ENCODE measurements around the gene KLHL14. TPM values are rescaled to one million over a fixed set of nuclear protein-coding genes. Genes with fewer than 3 reads are reported as not detected.

The KLHL14 gene
- total RNA-seq, 1 experiment from 2014 or later = not detected

DNA sequence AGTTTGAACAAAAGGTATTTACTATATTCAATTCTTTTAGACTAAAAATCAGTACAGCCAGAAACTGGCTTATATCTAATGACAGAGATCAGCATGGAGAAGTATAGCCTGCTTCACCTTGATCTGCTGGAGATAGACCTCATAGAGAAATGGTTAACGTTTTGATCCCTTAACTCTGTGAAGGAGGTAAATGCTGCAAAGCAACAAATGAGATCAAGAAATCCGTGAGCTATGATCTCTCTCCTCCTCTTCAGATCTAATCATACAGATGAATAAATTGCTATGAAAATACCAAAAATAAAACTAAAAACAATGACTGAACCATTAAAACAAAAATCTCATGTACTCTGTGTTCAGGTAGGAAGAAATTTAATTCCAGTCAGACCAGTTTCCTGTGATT lies 42.8 kb downstream of the KLHL14 start:
- Histone ChIP-seq H3K4me2 (ENCODE audit: low read length) (no peak overlapping the region), H3K79me2 (ENCODE audit: insufficient read depth, low read length) (no peaks in the 10 kb centered on the region), H3K27ac (ENCODE audit: low read depth, low read length) (no peak overlapping the region), H3K4me3 (replicated peaks in 1 of 2; ENCODE audit: low read depth in 1 of 2, low read length in 2 of 2) (no peak overlapping the region), H3K9ac (ENCODE audit: low read length) (no peak overlapping the region), H3K27me3 (ENCODE audit: insufficient read depth, low read length) (no peaks in the 10 kb centered on the region), H3K36me3 (ENCODE audit: control insufficient read depth in 1 of 2, insufficient read depth in 2 of 2, low read length in 2 of 2) (no peaks in the 10 kb centered on the region), H2AFZ (ENCODE audit: low read depth, low read length, poor library complexity, severe bottlenecking) (no peak overlapping the region), H3K4me1 (ENCODE audit: control insufficient read depth in 1 of 2, insufficient read depth in 2 of 2, low read length in 2 of 2) (no peaks in the 10 kb centered on the region), H3K9me2 (ENCODE audit: insufficient read depth) (no peaks in the 10 kb centered on the region), H4K20me1 (ENCODE audit: insufficient read depth) (no peaks in the 10 kb centered on the region), H3K9me3 (ENCODE audit: control insufficient read depth in 1 of 2, insufficient read depth in 1 of 2, low read depth in 1 of 2, low read length in 2 of 2) (no peaks in the 10 kb centered on the region)
- RAD21 ChIA-PET (ENCODE audit: low non-redundant PET in 1 of 2, low total read pairs in 2 of 2, uncharacterized antibody in 2 of 2, unreplicated experiment in 2 of 2) = no interaction called here
- no peak for DNase-seq (ENCODE audit: low read depth, low spot score)
- TF ChIP-seq ELF1 (IDR thresholded peaks at IDR 0.05; ENCODE audit: borderline replicate concordance, low read depth) (no peak), ZNF274 (IDR thresholded peaks at IDR 0.05; ENCODE audit: low read depth, low read length) (no peak), RAD21 (IDR thresholded peaks at IDR 0.05; ENCODE audit: low read depth) (no peak), ZFX (IDR thresholded peaks at IDR 0.05) (no peak), TCF7L2 (IDR thresholded peaks at IDR 0.05; ENCODE audit: borderline replicate concordance, extremely low read depth, insufficient read depth, insufficient read length) (no peak)
- ATAC-seq = no peak
- intact Hi-C loops (cut with micrococcal nuclease) = no loop called here
- POLR2A ChIA-PET = no interaction called here
- CTCF ChIA-PET = no interaction called here
- no TSS peak for BruUV-seq (replicated peaks)

DNA sequence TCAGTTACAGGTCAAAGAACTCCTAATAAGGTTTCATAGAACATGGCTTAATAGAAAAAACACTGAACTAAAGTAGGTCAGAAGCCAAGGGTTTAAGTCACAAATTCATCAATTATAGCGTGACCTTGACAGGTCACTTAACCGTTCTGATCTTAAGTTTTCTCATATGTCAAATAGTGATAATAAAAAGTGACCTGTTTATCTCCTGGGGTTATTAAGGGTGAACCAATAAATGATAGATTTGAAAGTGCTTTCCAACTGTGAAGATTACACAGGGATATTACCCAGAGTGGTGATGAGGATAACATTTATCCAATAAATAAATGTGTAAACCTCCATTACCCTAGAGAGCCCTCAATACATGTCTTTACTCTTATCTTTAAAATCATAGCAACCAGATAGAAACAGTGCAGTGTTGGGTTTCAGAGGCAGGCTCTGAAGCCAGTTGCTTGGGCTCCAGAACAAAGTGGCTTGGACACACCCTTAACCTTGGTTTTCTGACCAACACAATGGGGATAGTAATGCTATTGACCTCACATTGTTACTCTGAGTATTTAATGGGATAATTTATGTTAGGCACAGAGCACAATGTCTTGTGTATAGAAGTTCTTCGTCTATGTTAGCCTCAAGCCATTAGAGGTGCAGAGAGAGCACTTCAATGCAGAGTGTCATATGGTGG lies 48.6 kb downstream of the KLHL14 start:
- Histone ChIP-seq H3K9me2 (ENCODE audit: insufficient read depth) (no peaks in the 10 kb centered on the region), H3K4me3 (replicated peaks in 1 of 2; ENCODE audit: low read depth in 1 of 2, low read length in 2 of 2) (no peak overlapping the region), H3K27ac (ENCODE audit: low read depth, low read length) (no peak overlapping the region), H3K27me3 (ENCODE audit: insufficient read depth, low read length) (no peaks in the 10 kb centered on the region), H3K9me3 (ENCODE audit: control insufficient read depth in 1 of 2, insufficient read depth in 1 of 2, low read depth in 1 of 2, low read length in 2 of 2) (no peaks in the 10 kb centered on the region), H2AFZ (ENCODE audit: low read depth, low read length, poor library complexity, severe bottlenecking) (no peak overlapping the region), H3K9ac (ENCODE audit: low read length) (no peak overlapping the region), H3K4me1 (ENCODE audit: control insufficient read depth in 1 of 2, insufficient read depth in 2 of 2, low read length in 2 of 2) (no peaks in the 10 kb centered on the region), H3K4me2 (ENCODE audit: low read length) (no peak overlapping the region), H3K79me2 (ENCODE audit: insufficient read depth, low read length) (no peaks in the 10 kb centered on the region), H4K20me1 (ENCODE audit: insufficient read depth) (no peaks in the 10 kb centered on the region), H3K36me3 (ENCODE audit: control insufficient read depth in 1 of 2, insufficient read depth in 2 of 2, low read length in 2 of 2) (no peaks in the 10 kb centered on the region)
- ATAC-seq (no peak), DNase-seq (ENCODE audit: low read depth, low spot score) (no peak)
- ChIA-PET RAD21 (ENCODE audit: low non-redundant PET in 1 of 2, low total read pairs in 2 of 2, uncharacterized antibody in 2 of 2, unreplicated experiment in 2 of 2) (no interaction called here), POLR2A (no interaction called here), CTCF (no interaction called here)
- no TSS peak for BruUV-seq (replicated peaks)
- intact Hi-C loops (cut with micrococcal nuclease) = no loop called here
- no peak for TF ChIP-seq FOSL1 (IDR thresholded peaks at IDR 0.05; ENCODE audit: low read depth)
- TF ChIP-seq, protein P1, sequence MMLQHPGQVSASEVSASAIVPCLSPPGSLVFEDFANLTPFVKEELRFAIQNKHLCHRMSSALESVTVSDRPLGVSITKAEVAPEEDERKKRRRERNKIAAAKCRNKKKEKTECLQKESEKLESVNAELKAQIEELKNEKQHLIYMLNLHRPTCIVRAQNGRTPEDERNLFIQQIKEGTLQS (IDR thresholded peaks at IDR 0.05) = no peak
- no peak for TF ChIP-seq SRF (IDR thresholded peaks at IDR 0.05; ENCODE audit: low read depth)
- no peak for TF ChIP-seq JUND (IDR thresholded peaks at IDR 0.05)
